Measurements from ENCODE around the gene SGMS2. TPM values are rescaled to one million over a fixed set of nuclear protein-coding genes. Genes with fewer than 3 reads are reported as not detected.

Gene SGMS2
- total RNA-seq, result 44.8 and 53.0 TPM in 2 replicates

DNA sequence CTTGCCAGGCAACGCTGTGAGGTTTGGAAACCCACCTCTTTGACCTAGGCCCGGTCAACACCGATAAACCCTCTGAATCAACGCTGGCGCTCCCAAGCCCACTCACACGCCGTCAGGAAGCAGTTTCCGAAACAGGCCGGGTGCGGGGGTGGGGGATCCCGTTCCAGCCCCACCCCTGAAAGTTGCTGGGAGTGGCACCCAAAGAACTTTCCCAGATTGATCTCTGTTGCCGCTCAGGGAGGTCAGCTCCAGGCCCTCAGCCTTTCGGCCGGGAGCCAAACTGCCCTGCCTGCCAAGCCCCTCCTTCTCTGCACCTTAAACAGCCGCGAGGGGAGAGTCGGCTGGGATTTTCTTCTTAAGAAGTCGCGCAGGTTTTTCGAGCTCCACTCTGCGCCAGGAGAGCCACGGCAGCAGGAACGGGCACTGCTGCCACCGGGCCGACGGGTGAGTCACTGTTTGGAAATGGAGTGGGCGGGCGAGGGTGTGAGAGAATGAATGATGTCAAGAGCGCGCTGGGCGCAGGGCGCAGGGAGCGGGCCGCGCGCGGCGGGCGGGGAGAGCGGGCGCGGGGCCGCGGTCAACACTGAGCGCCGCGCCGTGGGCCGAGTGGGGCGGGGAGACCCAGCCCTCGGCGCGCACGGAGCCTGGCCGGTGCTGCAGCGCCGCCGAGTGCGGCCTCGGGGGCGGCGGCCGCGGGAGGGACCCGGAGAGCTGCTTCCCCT lies at the start of gene SGMS2:
Gene SGMS2 (plus strand): TSS at position 583 of the 722 bp plus-strand sequence. CDS start 70,622 bp downstream, outside the sequence.
- peak; percentile 78 to 94 for DNase-seq (ENCODE audit: low read depth in 2 of 2)

DNA sequence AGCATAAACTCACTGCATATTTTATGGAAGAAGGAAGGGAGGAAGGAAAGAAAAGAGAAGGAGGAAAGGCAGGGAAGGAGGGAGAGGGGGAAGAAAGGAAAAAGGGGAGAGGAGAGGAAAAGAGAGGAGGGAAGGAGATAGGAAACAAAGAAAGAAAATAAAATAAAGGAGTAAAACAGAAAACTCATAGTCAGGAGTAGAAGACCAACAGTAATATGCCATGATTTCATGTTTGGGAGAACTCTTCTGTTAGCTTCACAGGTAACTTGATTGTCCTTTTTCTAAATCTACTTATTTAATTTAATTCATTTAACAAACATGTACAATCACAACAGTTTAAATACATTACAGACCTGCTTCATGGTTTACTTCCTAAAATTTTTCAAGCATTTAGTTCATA lies 46.8 kb upstream of the SGMS2 start:
- DNase-seq (ENCODE audit: low read depth in 2 of 2), result no peak

GRCh38 chr4:107778784-107779530 lies 45.8 kb upstream of the SGMS2 start:
- no peak for DNase-seq (ENCODE audit: low read depth in 2 of 2)

- DNase-seq (ENCODE audit: low read depth in 2 of 2), result no peak
Observed at GRCh38 chr4:107780665-107781064, 44.1 kb upstream of the SGMS2 start.

DNA sequence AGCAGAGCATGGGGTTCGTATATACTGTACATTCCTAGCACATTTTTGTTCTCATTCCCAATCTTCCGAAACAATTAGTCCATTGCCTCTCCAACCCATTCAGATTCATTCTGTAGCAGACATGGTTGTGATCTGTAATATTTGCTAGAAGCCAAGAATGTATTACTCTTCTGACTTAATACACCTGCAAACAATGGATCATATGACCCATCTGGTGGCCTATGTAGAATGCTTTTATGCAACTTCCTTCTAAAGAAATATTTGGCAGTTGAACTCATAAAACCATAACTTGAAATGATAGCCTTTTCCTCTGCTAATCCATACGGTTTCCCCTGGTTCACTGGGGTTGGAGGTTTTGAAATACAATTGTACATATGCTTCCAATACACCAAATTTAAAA lies 32.8 kb upstream of the SGMS2 start:
- peak; percentile 15 to 61 for DNase-seq (ENCODE audit: low read depth in 2 of 2)

GRCh38 chr4:107792711-107793110 lies 32.0 kb upstream of the SGMS2 start:
- DNase-seq (ENCODE audit: low read depth in 2 of 2), result no peak

DNA sequence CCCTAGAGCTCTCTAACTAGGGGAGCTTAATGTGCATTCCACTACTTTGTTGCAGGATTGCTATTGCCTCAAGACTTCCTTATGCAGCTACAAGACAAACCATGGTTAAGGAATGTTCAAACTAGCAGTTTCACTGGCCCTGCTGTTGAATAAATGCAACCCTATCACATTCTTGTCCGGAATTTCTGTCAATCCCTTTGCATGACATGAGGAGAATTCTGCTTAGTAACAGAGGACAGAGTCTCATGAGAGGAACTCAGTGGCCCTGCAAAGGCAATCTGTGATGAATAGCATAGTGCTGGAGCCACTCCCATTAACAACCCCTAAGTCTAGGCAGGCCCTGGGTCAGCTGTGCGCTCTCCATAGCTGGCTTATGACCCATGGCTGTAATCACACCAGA lies 30.7 kb upstream of the SGMS2 start:
- no peak for DNase-seq (ENCODE audit: low read depth in 2 of 2)

DNA sequence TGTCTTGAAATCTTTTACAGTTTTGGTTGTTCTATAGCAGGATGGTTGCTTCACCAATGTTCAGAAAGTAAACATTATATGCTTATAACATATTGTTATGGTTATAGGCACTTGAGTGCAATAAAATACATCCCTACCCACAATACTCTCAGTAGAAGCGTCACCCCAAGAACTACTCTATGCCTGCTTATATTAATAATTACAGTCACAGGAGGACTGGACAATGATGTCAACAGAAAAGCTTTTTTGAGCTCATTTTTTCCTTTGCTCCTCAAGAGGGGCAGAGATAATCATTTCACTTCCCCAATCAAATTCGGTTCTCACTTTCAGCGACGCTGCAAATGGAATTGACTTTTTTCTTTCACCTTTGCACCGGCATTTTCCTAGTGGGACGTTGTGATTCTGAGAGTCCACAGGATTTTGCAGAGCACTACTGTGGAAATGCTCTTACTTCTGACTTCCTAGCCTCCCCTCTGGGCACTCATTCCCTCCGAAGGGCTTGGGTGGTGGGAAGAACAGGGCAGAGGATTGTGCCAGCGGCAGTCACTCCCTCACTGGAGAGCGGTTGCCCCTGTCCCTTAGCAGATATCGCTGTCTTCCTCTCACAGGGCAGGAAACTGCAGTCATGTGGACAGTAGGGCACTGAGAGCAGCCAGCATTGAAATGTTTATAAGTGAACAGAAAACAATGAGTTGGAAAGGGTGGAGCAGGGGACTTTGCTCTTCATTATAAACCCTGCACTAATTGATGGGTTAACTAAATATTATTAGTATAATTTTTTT lies 24.9 kb upstream of the SGMS2 start:
- peak; percentile 43 to 52 for DNase-seq (ENCODE audit: low read depth in 2 of 2)

- no peak for DNase-seq (ENCODE audit: low read depth in 2 of 2)
Observed at GRCh38 chr4:107800706-107801105, 24.0 kb upstream of the SGMS2 start.

DNA sequence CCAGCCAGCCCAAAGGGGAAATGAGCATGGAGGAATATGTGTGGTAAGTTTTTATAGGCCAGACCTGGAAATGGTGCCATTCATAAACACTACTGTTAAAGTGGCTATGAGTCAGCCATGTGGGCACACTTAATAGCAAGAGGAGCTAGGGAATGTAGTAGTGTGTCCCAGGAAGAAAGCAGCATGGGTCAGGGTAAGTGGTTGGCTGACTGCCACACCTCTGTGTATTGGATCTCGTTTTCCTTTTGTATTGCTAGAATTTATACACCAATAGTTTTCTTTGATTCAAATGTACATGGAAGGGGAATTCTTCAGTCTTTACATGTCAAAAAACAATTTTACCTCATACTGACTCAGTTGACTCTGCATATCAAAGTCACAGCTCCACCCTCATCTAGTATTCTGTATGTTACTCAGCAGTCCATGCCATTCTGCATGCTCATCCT lies 22.9 kb upstream of the SGMS2 start:
- DNase-seq (ENCODE audit: low read depth in 2 of 2), result no peak

GRCh38 chr4:107804956-107805355 lies 19.8 kb upstream of the SGMS2 start:
- no peak for DNase-seq (ENCODE audit: low read depth in 2 of 2)

- DNase-seq (ENCODE audit: low read depth in 2 of 2), result no peak
Observed at GRCh38 chr4:107806196-107806595, 18.5 kb upstream of the SGMS2 start.

- no peak for DNase-seq (ENCODE audit: low read depth in 2 of 2)
Observed at GRCh38 chr4:107808572-107808971, 16.2 kb upstream of the SGMS2 start.

DNA sequence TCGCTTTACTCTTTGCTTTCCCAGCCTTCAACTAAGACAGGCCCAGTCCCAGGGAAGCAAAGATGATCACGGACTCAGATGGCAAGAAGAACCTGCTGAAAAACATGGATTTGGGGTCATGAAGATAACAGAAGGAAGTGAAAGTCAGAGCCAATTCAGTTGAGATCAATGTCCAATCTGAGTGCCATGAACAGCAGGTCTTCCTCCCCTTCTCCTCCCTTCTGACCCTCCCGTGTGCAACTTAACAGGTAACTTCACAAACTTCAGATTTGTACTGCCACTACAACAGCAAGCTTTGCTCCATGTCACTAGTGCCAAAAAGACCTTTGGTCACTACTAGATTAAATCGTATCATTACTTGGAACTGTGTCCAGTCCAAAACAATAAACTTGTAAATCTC lies 15.5 kb upstream of the SGMS2 start:
- DNase-seq (ENCODE audit: low read depth in 2 of 2), result no peak

DNA sequence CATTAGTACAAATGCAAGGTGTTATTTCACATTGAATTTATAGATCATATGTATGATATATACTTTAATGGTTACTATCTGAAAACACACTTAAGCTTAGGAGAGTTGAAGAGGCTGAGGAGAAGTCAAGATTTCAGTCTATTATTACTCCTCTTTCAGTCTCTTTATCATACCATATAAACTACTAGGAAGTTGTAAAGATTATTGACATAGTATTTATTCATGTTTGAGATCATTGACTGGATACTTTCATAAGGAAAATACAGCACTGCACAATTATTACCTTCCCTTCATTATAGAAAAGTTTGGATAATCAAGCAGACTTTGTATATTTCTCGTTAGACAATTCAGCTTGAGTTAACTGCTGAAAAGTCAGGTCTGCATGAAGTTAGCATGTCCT lies 10.0 kb upstream of the SGMS2 start:
- no peak for DNase-seq (ENCODE audit: low read depth in 2 of 2)

DNA sequence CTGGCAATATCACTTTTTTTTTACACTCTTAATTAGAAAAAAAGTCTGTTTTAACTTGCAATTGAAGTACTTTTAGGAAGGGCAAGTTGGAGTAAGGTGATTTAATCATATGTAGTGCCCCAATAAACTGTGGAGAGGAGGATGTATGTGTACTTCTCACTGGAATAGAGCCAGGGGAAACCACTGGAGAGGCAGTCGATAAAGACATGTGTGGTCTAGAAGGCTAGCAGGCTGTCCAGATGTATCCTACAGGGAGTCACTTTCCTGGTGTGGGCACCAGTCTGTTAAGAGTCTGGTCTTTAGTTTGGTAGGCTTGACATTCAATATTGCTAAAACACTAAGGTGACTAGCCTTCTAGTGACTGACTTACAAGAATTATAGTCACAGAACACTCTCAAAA lies 9.6 kb upstream of the SGMS2 start:
- DNase-seq (ENCODE audit: low read depth in 2 of 2), result peak in 1 of 2 donors; percentile 29

- no peak for DNase-seq (ENCODE audit: low read depth in 2 of 2)
Observed at GRCh38 chr4:107818301-107818910, 6.3 kb upstream of the SGMS2 start.

GRCh38 chr4:107823870-107824349 lies 822 bp upstream of the SGMS2 start:
- DNase-seq (ENCODE audit: low read depth in 2 of 2), result no peak

GRCh38 chr4:107825072-107825824 lies 516 bp downstream of the SGMS2 start:
- peak; percentile 42 to 68 for DNase-seq (ENCODE audit: low read depth in 2 of 2)

DNA sequence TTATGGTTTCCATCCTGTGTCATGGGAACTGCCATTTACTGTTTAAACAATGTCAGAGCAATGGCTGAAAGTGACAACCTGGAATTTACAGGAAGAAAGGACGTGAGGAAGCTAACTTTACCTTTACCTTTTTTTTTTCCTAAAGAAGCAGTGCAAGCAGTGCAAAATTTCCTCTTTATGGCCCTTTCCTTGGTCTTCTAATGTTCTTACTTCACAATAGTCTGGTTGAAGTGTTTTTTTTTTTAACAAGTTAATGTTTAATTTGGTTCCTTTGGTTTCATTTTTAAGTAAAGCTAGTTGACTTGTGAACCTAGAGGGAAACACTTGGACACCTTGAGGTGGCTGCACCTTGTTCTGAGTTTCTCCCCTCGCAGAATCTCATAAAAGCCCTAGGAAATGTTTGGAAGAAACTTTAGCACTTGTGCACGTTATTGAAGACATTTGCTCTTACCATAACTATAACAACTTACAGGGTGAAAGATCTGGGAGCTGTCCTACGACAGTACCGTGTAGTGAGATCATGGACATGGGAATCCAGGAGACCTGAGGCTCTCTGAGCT lies 1.8 kb downstream of the SGMS2 start:
- no peak for DNase-seq (ENCODE audit: low read depth in 2 of 2)

Measured in dermis microvascular lymphatic vessel endothelial cell (primary cell).